Measurements from ENCODE around the gene SNRPD3.
"Not testable (repeated sequence)": the region's sequence is repeated elsewhere in the genome, so short reads cannot be mapped to it uniquely, and the experiment has no call there.

Gene SNRPD3

DNA sequence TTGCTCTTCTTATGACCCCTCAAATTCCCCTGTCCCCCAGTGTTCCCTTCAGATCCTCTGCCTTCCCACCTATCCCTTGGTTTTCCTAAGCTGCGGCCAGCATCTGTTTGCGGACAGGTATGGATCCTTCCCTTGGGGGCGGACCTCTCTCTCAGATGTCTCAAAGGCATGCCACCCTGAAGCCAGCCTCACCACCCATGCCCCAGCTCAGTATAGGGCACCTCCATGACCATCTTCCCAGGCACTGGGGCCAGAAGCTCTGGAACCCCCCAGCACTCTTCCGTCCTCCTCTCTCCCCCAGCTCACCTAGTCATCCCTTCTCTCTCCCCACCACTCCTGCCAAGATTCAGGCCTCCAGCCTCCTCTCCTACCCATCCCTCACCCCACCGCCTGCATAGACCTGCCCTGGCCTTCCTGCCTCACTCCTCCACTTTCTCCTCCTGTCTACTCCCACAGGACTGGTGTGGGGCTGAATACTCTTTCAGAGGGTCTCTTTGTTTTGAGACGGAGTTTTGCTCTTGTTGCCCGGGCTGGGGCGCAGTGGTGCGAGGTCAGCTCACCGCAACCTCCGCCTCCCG lies 34.9 kb downstream of the SNRPD3 start:
- Mint-ChIP-seq H3K27ac (no peak overlapping the region), H3K4me1 (no peaks in the 10 kb centered on the region), H3K4me3 (no peak overlapping the region), H3K36me3 (no peaks in the 10 kb centered on the region), H3K9me3 (no peaks in the 10 kb centered on the region)
- ATAC-seq (no peak), DNase-seq (ENCODE audit: low spot score in 2 of 2) (no peak)

DNA sequence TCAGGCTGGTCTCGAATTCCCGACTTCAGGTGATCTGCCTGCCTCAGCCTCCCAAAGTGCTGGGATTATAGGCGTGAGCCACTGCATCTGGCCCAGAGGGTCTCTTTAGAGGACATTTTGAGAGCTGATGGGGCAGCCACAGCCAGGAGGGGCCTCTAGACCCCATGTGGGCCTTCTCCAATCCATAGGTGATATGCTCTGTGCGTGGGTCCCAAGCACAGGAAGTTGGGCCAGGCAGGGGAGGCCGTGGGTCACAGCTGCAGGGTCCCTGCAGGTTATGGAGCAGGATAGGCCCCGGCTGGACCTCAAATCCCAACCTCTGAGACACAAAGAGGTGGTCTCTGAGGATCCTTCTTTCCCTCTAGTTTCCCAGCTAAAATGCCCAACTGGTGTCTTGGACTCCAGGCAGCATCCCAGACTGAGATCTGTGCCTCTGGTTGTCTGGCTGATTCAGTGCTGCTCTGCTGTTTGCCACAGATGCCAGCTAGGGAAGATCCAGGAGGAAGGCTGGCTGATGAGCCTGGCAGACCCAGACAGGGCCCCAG lies 35.6 kb downstream of the SNRPD3 start:
- no peaks in the 10 kb centered on the region for H3K36me3 Mint-ChIP-seq
- no peak for DNase-seq (ENCODE audit: low spot score in 2 of 2)
- no peaks in the 10 kb centered on the region for H3K9me3 Mint-ChIP-seq
- no peak overlapping the region for H3K4me3 Mint-ChIP-seq
- no peaks in the 10 kb centered on the region for H3K4me1 Mint-ChIP-seq
- no peak overlapping the region for H3K27ac Mint-ChIP-seq
- ATAC-seq, result no peak

DNA sequence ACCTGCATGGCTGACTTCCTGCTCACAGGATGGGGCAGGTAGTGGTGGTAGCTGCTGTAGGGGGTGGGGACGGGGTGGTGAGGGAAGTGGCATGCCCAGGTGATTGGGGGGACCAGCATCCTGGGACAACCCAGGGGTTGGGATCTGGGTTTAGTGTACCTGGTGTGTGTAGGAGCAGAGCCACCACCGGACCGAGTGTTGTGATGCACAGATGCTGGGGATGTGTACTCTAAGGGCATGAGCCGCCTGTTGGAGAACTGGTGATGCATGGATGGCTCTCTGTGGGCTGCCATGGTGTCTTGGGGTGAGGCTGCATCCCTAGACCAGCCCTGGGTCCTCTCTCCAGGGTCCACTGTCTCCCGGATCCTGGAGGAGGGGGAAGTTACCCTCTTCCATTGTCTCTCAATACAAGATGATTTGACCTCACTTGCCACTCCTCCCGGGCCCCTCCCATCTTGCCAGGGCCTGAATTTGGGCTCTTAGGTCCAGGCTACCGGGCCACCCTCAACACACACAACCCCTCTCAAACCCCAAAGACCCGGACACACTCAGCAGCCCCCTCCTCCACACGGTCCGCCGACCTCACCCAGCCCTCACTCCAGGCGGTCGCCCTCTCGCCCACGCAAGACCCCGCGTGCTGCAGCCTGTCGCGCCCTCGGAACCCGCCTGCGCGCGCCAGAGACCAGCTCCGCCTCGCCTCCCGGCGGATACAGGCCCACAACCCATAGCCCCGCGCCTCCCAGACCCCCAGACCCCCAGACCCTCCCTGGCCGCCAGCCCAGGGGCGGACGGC lies 36.5 kb downstream of the SNRPD3 start:
- H3K9me3 Mint-ChIP-seq, result no peaks in the 10 kb centered on the region
- DNase-seq (ENCODE audit: low spot score in 2 of 2), result peak in 1 of 2 donors; percentile 64
- no peaks in the 10 kb centered on the region for H3K4me1 Mint-ChIP-seq
- H3K4me3 Mint-ChIP-seq, result peak overlapping the region; percentile 75
- ATAC-seq, result peak; percentile 24
- no peaks in the 10 kb centered on the region for H3K36me3 Mint-ChIP-seq
- peak overlapping the region; percentile 74 for H3K27ac Mint-ChIP-seq

DNA sequence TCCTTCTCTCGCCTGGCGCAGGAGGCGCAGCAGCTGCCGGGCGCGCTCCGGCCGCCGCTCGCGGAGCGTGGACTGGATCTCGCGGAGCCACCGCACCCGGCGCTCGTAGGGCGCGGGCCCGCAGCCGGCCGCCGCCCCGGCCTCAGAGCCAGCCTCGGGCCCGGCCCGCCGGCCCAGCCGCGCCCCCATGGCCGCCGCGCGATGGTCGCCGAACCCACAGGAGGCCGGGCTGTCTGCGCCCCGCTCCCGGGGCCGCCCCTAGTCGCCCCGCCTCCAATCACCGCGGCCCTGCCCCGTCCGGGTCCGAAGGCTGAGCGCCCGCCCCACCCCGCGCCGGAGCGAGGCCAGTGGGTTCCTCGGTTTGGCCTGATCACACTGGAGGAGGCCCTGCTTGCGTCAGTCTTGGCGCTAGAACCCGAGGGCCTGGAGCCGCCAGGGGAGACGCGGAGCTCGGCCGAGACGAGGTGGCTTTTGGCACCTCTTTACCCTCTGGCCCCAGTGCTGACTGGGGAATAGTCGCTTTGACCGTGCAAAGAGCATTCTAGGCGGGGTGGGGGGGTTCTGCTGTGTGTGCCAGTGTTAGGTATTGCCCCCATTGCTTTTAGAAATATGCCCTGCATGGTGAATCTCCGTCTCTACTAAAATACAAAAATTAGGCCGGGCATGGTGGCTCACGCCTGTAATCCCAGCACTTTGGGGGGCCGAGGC lies 37.2 kb downstream of the SNRPD3 start, which contains the start of gene LRRC75B:
Gene LRRC75B, minus strand, starts transcription at position 223 of the 708 bp plus-strand sequence. Its CDS starts 34 bp downstream, at position 189.
- H3K36me3 Mint-ChIP-seq, result no peaks in the 10 kb centered on the region
- H3K4me3 Mint-ChIP-seq, result peak within 1 kb of the TSS; percentile 75
- DNase-seq (ENCODE audit: low spot score in 2 of 2) (peak; percentile 37 to 75), ATAC-seq (peak; percentile 85)
- H3K4me1 Mint-ChIP-seq, result no peaks in the 10 kb centered on the region
- H3K27ac Mint-ChIP-seq, result peak within 1 kb of the TSS; percentile 74
- no peaks in the 10 kb centered on the region for H3K9me3 Mint-ChIP-seq

DNA sequence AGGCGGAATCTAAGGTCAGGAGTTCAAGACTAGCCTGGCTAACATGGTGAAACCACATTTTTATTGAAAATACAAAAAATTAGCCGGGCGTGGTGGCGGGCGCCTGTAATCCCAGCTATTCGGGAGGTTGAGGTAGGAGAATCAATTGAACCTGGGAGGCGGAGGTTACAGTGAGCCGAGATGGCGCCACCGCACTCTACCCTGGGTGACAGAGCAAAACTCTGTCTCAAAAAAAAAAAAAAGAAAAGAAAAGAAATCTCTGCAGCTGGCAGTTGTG lies 37.7 kb downstream of the SNRPD3 start:
- DNase-seq (ENCODE audit: low spot score in 2 of 2); H3K9me3 Mint-ChIP-seq; H3K4me1 Mint-ChIP-seq; H3K36me3 Mint-ChIP-seq; ATAC-seq: not testable (repeated sequence)
- H3K4me3 Mint-ChIP-seq, result peak overlapping the region; percentile 75
- peak overlapping the region; percentile 58 for H3K27ac Mint-ChIP-seq

DNA sequence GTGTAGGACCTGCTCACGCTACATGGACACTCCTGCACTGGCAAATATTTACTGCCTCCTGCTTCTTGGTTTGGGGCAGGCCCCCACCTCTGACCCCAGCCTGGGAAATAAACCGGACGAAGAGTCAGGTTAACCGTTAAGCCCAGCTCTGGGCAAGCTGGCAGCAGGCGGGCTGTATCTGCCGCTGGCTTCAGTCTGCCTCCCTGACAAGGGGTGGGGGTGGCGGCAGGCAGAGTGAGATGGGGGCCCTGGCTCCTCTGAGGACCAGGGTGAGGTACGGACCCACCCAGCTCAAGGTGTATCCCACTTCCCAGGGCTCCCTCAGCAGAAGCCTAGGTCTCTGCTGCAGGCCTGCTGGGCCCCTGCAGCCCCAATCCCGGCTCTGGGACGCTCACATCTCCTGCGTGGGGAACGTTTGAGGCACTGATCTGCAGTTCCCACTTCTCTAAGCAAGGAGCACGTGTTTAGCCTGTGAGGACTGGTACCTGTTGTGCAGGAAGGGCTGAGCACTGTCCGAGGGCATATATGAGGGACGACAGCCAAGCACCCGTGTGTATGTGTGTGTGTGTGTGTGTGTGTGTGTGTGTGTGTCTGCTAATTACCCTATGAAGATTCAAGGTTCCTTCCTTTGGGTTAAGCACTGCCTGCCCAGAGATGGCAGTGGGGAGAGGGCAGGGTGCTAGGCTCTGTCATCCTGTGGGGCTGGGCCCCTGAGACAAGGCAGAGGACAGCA lies 38.2 kb downstream of the SNRPD3 start:
- DNase-seq (ENCODE audit: low spot score in 2 of 2) (no peak), ATAC-seq (no peak)
- Mint-ChIP-seq H3K4me3 (peak overlapping the region; percentile 75), H3K4me1 (no peaks in the 10 kb centered on the region), H3K9me3 (no peaks in the 10 kb centered on the region), H3K36me3 (no peaks in the 10 kb centered on the region), H3K27ac (peak overlapping the region; percentile 52)

DNA sequence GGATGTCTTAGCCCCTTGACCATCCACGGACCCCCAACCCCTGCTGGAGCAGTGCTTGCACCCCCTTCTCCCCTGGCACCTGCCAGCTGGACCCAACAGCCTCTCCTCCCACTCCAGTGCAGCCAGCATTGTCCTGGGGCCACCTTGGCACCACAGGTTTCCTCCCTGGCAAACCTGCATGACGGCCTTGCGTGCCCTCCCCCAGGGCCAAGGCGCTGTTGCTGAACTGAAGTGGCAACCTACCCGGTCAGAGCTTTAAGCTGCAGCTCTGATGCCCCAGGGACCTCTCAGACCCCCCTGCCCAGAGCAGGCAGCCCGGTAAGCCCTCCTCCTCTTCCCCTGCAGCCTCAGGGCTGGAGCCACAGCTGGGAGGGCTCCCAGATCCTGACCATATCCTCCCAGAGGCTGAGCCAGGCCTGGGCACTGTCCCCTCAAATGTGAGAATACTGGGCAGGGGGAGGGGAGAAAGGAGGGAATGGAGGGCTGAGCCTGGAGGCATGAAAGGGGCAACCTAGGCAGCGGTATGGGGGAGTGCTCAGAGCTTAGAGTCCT lies 38.8 kb downstream of the SNRPD3 start:
- Mint-ChIP-seq H3K27ac (peak overlapping the region; percentile 52), H3K36me3 (no peaks in the 10 kb centered on the region), H3K4me1 (no peaks in the 10 kb centered on the region), H3K9me3 (no peaks in the 10 kb centered on the region), H3K4me3 (no peak overlapping the region)
- ATAC-seq, result no peak
- no peak for DNase-seq (ENCODE audit: low spot score in 2 of 2)

DNA sequence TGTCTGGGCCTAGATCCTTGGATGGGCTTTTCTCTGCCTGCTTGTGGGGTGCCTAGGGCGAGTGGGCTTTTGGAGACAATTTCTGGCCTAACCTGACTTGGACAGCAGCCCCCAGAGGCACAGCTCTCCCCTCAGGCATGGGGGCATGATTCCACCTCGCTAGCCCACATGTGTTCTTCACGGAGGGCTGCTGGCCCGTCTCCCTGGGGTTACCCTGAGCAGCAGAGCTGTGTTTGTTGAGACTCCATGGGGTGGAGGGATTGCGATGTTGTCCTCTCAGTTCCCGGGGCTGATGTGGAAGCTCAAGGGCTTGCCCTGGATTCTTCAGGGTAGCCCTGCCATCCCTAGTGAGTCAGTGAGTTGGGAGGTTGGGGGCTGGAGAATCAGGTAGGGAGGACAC lies 39.4 kb downstream of the SNRPD3 start:
- Mint-ChIP-seq H3K4me1 (no peaks in the 10 kb centered on the region), H3K4me3 (no peak overlapping the region), H3K27ac (no peak overlapping the region), H3K9me3 (no peaks in the 10 kb centered on the region), H3K36me3 (no peaks in the 10 kb centered on the region)
- no peak for ATAC-seq
- DNase-seq (ENCODE audit: low spot score in 2 of 2), result no peak

DNA sequence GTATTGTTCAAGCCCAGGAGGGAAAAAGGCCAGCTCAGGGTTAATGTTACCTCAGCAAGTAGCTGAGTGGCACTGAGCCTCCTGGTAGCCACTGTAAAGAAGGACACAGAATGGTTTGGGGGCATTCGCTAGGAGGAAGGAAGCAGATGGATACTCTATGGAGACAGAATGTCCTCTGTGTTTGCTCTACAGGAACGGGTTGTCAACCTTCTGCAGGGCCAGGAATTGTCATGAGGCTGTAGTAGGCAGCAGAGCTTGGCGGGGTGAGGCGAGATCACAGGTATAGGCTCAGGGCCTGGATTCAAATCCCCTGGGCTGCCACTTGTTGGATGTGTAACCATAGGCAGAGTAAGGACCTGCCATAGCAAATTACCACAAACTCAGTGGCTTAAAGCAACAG lies 40.1 kb downstream of the SNRPD3 start:
- no peak for ATAC-seq

DNA sequence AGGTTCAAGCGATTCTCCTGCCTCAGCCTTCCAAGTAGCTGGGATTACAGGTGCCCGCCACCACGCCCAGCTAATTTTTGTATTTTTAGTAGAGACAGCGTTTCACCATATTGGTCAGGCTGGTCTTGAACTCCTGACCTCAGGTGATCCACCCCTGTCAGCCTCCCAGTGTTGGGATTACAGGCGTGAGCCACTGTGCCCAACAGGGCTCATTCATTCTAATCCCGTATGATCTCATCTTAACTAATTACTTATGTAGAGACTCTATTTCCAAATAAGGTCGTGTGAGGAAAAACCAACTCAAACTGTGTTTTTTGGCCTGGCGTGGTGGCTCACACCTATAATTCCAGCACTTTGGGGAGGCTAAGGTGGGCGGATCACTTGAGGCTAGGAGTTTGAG lies 41.3 kb downstream of the SNRPD3 start:
- not testable (repeated sequence) for DNase-seq (ENCODE audit: low spot score in 2 of 2); H3K4me1 Mint-ChIP-seq; H3K27ac Mint-ChIP-seq; H3K36me3 Mint-ChIP-seq; H3K4me3 Mint-ChIP-seq; H3K9me3 Mint-ChIP-seq; ATAC-seq

More for the DNA sequence above, 40.1 kb downstream of the SNRPD3 start:
- no peak for DNase-seq (ENCODE audit: low spot score in 2 of 2)
- Mint-ChIP-seq H3K27ac (no peak overlapping the region), H3K36me3 (no peaks in the 10 kb centered on the region), H3K4me1 (no peaks in the 10 kb centered on the region), H3K4me3 (no peak overlapping the region), H3K9me3 (no peaks in the 10 kb centered on the region)

DNA sequence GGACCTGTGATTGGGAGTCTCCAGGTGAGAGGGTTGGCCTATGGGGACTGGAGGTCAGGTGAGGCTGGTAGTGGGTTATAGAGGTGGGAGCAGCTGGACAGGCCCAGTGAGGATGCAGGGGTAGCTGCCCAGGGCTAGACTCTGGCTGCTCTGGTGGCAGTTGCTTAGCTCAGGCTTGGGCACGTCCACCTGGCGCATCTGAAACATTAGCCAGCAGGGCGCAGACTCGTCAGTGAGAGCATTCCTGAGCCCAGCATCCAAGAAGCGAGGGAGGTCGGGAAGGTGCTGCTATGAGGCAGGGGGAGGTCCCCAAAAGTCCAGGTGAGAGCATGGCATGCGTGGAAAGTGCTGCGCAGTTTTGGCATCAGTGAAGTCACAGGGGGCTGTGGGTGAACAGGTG lies 43.7 kb downstream of the SNRPD3 start:
- no peaks in the 10 kb centered on the region for H3K9me3 Mint-ChIP-seq
- peak overlapping the region; percentile 21 for H3K27ac Mint-ChIP-seq
- H3K4me3 Mint-ChIP-seq, result no peak overlapping the region
- DNase-seq (ENCODE audit: low spot score in 2 of 2) (no peak), ATAC-seq (no peak)
- no peaks in the 10 kb centered on the region for H3K36me3 Mint-ChIP-seq
- peaks cover 28% of the 10 kb centered on the region for H3K4me1 Mint-ChIP-seq

DNA sequence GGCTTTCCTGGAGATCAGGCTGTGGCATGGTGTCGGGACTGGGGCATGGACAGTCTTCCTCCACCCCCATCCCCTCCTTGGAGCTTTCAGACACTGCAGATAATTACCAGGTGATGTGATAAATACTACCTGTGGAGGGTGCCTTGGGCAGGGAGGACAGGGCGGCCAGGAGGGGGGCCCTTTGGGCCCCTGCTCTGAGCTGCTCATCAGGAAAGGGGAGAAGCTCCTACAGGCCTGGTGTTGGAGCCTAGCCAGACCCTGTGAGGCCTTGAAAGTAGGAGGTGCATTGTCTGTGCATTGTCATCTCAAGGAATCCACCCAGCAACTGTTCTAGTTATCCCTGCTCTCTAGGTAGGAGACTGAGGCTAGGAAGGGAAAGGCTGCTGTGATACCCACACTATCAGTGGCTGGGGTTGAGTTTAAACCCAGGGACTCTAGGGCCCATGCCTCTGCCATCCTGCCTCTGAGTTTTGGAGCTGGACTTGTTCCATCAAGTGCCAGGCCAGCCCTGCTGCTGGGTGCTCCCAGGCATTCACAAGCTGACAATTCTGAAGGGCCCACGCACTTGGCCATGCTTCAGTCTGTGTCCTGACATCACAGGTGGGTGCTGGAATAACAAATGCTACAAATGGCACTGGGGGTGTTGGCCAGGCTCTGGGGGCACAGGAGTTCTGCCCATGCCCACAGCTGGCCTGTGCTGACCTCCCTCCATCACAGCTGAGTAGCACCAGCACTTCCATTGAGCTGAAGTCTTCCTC lies 44.3 kb downstream of the SNRPD3 start:
- H3K9me3 Mint-ChIP-seq; ATAC-seq; DNase-seq (ENCODE audit: low spot score in 2 of 2); H3K36me3 Mint-ChIP-seq; H3K4me3 Mint-ChIP-seq: not testable (repeated sequence)
- Mint-ChIP-seq H3K27ac (peak overlapping the region; percentile 21), H3K4me1 (peaks cover 28% of the 10 kb centered on the region)

DNA sequence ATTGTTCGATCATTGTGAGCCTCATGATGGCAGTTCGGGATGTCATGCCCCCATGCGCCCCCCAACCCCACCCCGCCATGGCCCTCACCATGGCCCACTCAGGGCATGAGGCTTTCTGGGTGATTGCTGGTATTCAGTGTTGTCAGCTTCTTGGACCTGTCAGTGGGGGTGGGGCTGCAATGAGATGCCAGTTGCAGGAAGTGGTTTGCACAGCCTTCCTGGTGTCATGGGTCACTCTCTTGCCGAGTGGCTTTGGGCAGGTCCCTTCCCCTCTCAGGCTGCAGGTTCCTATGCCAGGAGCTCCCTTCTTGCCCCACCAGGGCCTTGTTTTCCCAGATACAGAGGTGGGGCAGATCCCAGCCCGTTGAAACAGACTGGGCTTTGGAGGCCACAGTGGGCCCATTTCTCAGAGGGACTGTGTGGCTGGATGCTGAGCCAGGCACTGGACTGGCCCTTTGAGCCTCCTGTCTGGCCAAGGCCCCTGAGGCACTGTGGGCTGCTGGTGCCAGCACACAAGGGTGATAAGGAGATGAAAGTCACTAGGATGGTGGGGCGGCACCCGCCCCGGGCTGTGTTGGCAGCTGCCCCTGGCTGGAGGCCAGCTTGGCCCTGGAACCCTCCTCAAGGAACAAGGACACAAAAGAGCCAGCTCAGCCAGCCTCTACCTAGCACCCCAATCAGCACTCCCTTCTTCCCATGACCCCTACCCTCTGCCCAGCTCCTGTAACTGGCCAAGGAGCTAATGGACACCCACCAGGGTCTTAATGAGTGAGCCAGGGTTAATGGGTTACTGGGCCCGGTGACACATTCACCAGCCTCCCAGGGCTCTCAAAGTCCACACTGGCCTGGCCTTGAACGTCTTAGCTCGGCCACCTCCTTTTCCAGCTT lies 45.7 kb downstream of the SNRPD3 start:
- H3K27ac Mint-ChIP-seq, result peak overlapping the region; percentile 85
- ATAC-seq (peak; percentile 36), DNase-seq (ENCODE audit: low spot score in 2 of 2) (no peak)
- no peak overlapping the region for H3K4me3 Mint-ChIP-seq
- peaks cover 32% of the 10 kb centered on the region for H3K4me1 Mint-ChIP-seq
- H3K9me3 Mint-ChIP-seq, result no peaks in the 10 kb centered on the region
- no peaks in the 10 kb centered on the region for H3K36me3 Mint-ChIP-seq
